22Rv1 (cell line): ENCODE results near the gene TOB2.

ENCODE experiments used
- H3K27ac ChIP-seq: fragments of 450-650 bp; 2 replicates; pipeline ENCODE4 v1.5.1; 2017
- ZFX ChIP-seq: fragments of 450-650 bp; IDR thresholded peaks from 2 replicates; pipeline ENCODE4 v1.6.1; 2017; ENCODE audit warnings: antibody characterized with exemption, borderline replicate concordance
- TF ChIP-seq, protein P1 (sequence below): fragments of 450-650 bp; IDR thresholded peaks from 2 replicates; pipeline ENCODE4 v1.5.1; 2017; ENCODE audit warnings: mild to moderate bottlenecking

Gene TOB2

DNA sequence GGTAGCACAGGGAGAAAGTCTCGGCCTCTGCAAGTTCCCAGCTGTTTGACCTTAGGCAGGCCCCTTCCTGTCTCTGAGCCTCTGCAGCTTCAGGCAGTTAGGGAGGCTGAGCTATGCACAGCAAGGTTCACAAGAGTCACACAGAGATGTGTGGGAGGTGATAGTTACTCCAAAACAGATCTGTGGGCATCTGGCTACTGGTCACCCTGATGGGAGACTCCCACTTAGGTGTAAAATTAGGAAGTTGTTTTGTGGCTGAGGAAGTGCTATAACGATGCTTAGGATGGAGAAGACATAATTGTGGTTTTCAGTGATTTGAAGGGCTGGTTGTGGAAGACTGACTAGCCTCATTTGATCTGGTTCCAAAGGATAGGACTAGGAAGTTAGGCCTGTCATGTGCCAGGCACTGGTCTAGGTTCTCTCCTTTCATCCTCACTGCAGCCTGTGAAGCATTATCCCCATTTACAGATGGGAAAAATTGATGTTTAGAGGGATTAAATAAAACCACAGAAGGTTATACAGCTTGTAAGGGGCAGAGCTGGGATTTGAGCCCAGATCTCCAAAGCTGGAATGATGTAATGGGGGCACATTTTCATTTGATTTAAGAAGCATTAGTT lies 35.8 kb upstream of the TOB2 start:
- TF ChIP-seq ZFX = no peak
- TF ChIP-seq, protein P1, sequence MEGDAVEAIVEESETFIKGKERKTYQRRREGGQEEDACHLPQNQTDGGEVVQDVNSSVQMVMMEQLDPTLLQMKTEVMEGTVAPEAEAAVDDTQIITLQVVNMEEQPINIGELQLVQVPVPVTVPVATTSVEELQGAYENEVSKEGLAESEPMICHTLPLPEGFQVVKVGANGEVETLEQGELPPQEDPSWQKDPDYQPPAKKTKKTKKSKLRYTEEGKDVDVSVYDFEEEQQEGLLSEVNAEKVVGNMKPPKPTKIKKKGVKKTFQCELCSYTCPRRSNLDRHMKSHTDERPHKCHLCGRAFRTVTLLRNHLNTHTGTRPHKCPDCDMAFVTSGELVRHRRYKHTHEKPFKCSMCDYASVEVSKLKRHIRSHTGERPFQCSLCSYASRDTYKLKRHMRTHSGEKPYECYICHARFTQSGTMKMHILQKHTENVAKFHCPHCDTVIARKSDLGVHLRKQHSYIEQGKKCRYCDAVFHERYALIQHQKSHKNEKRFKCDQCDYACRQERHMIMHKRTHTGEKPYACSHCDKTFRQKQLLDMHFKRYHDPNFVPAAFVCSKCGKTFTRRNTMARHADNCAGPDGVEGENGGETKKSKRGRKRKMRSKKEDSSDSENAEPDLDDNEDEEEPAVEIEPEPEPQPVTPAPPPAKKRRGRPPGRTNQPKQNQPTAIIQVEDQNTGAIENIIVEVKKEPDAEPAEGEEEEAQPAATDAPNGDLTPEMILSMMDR = no peak
- no peak overlapping the region for H3K27ac ChIP-seq

DNA sequence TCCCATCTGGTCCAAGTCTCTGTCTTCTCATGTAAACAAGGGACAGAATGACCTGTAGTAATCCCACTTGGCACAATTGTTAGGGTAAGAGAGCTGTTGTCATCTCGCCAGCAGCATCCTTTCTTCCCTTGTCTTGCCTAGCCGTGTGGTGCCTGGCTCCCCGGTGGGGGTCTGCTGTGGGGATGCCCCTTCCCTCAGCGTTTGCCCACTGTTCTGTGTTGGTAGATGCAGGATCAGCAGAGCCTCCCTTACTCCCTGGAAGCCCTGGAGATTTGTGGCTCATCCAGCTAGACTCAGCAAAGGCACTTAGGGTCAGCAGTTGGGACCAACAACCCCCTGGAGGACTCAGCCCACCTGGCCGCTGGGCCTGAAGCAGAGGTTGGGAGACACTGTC lies 35.3 kb upstream of the TOB2 start:
- no peak overlapping the region for H3K27ac ChIP-seq
- TF ChIP-seq, protein P1 = no peak
- TF ChIP-seq ZFX = no peak

DNA sequence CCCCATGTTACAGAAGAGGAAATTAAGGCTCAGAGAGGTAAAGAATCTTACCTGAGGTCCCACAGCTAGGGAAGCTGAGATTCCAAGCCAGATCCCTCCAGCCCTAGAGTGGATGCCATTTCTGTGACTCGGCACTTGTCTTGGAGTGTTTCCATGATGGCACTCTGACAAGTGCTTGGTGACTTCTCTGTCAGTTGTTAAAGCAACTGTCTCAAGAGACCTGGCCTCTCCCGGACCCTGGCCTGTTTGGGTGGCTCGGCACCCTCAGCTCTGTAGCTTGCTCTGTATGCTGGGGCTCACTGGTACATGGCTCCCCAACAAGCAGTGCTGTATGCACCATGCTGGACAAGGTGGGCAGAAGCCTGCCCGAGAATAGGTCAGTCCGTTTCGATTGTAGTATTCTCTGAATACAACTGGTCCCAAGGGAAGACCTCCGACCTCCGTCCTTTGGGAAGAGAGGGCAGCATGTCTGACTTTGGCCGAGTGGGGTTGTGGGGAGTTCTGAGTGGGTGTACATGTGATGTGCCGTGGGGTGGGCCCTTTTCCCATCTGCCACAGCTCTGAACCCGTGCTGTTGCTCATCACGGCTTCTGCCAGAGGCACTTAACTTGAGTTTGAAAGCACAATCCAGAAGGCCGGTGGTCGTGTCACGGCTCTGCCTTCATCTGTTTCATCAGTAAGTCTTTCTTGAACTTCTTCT lies 34.7 kb upstream of the TOB2 start:
- no peak for TF ChIP-seq ZFX
- TF ChIP-seq, protein P1 = no peak
- H3K27ac ChIP-seq = no peak overlapping the region

DNA sequence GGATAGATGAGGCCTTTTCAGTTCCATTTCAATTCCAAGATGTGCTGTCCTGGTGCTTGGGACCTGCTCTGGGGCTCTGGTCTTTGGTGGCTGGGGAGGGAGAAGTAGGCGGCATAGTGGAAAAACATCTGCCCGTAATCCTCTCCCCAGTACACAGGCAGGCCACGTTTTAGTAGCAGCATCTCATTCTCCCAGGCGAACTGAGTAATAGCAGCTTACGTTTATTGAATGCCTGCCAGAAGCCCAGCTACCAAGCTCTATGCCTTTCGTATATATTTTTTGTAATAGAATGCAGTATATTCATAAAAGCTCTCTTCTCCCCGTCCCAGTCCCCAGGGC lies 33.8 kb upstream of the TOB2 start:
- no peak overlapping the region for H3K27ac ChIP-seq
- TF ChIP-seq, protein P1 = no peak
- TF ChIP-seq ZFX = no peak

DNA sequence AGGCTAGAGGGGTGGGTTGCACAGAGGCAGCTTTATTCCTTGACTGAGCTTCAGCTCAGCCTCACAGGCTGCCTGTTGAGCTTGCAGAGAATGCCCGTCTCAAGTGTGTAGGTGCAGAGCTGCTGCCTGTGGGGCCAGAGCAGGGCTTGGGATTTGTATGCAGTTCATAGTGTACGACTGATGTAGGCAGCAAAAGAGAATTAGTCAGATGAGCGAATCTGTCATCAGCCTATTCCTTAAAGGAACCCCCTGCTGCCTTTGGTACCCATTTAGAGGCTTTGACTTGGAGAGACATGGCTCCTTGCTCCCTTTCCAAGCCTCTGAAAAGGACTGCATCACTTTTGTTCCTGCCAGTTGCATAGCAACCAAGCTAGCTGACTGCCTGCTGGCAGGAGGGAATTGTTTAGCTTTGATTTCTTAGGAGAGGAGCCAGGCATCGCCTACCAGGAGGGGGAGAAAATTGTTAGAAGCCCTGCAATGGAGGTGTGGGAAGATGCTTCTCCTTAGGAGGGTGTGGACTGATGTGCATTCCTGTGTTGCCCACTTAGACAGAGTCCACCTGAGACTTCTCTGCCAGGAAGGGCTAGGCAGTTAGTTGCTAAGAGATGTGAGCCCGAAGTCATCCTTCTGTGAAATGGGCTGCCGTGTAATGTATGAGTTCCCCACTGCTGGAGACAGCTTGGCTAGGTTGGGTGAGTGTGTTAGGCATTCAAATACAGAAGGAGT lies 33.2 kb upstream of the TOB2 start:
- H3K27ac ChIP-seq = no peak overlapping the region
- no peak for TF ChIP-seq ZFX
- TF ChIP-seq, protein P1 = no peak

DNA sequence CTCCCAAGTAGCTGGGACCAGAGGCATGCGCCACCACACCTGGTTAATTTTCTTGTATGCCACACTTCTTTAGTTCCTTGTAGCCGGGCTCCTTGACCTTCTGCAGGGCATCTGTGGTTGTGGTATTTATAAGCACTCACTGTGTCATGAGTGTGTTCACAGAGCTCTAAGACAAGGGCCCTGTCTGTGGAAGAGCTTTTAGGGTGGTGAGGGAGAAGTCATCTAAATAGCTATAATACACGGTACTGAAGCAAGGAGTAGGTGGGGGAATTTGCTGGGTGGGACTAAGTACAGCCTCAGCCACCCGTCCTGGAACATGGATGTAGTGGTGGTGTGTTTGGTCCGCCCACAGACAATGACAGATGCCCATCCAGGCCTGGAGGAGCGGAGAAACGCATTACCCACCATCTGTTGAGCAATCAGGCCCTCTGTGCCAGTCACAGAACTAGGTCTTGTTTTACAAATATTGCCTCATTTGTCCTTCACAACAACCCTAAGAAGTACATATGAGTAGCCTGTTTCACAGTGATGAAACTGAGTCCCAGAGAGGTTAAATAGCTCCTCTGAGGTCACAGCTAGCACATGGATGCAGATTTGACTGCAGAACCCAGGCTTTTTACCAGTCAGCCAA lies 32.4 kb upstream of the TOB2 start:
- TF ChIP-seq, protein P1 = no peak
- no peak for TF ChIP-seq ZFX
- no peak overlapping the region for H3K27ac ChIP-seq

DNA sequence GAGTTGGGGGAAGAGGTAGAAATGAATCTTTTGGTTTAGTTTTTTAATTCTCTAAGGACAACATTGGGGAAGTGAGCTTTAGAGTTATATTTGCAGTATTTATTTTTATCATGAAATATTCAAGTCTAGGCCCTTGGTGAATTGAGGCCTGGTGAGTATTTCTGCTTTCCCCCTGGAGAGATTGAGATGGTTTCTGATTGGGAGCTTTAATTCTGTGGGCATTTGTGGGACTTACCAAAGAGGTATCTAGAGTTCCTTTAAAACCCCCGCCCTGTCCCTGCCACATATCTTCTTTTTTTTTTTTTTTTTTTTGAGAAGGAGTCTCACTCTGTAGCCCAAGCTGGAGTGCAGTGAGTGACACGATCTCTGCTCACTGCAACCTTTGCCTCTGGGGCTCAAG lies 31.9 kb upstream of the TOB2 start:
- H3K27ac ChIP-seq = no peak overlapping the region
- TF ChIP-seq ZFX = no peak
- TF ChIP-seq, protein P1 = no peak
